GM12878 (cell line): ENCODE results near the gene ETNK1. TPM values are rescaled to one million over a fixed set of nuclear protein-coding genes. Genes with fewer than 3 reads are reported as not detected.

Source experiments
- ATAC-seq: fragments of 200-7000 bp; cut with Tn5 transposase; 3 replicates; pipeline ENCODE4 v1.9.1; 2020; ENCODE audit warnings: mild to moderate bottlenecking, moderate library complexity
- BruUV-seq: library from RNA; stranded (reverse); fragments of 400-500 nt; replicated peaks from 2 replicates; lab custom pipeline; 2021; lab: Mats Ljungman, UMichigan
- CTCF ChIA-PET: fragments of 300-600 bp; sonication (Branson Sonifier 250); formaldehyde crosslinking; extraction: SDS; loops from one replicate; lab custom pipeline; 2021; ENCODE audit warnings: inconsistent platforms; lab: Yijun Ruan, JAX
- POLR2A ChIA-PET: fragments of 350-600 bp; formaldehyde crosslinking; extraction: SDS; loops from one replicate; lab custom pipeline; 2021; ENCODE audit warnings: inconsistent platforms; lab: Charles Lee
- RAD21 ChIA-PET: fragments of 300-600 bp; sonication (Branson Sonifier 250); formaldehyde crosslinking; loops from one replicate; lab custom pipeline; 2023; ENCODE audit warnings: antibody characterized with exemption; ENCODE audit not compliant: unreplicated experiment; lab: Charles Lee
- SMC1A ChIA-PET: fragments of 300-600 bp; sonication (Branson Sonifier 250); formaldehyde crosslinking; loops from one replicate; lab custom pipeline; 2023; ENCODE audit not compliant: unreplicated experiment, uncharacterized antibody; lab: Charles Lee
- DNase-seq: peaks from one replicate; pipeline ENCODE4 v3.0.0-alpha.2; 2011; ENCODE audit warnings: low read depth, low spot score
- FAIRE-seq: peaks from 3 replicates; lab custom pipeline; 2011; peaks lifted over from hg19 to GRCh38; lab: Jason Lieb, UNC
- H2AFZ ChIP-seq: 2 replicates; pipeline ENCODE4 v1.6.0; 2011; ENCODE audit warnings: low read depth, low read length, control low read depth; ENCODE audit not compliant: control insufficient read depth
- H3K27ac ChIP-seq: 2 replicates; pipeline ENCODE4 v1.5.1; 2011; ENCODE audit warnings: control low read depth; ENCODE audit not compliant: control insufficient read depth, insufficient read depth
- H3K27me3 ChIP-seq, 2 experiments: replicated peaks in 1 of 2; 2 replicates each; pipeline versions ENCODE4 v1.6.0 to v1.6.1; 2011; ENCODE audit warnings: low read length in 1 of 2; ENCODE audit not compliant: control insufficient read depth in 2 of 2, insufficient read depth in 2 of 2
- H3K36me3 ChIP-seq, 2 experiments: 2 replicates each; pipeline ENCODE4 v1.5.1; 2011; ENCODE audit warnings: low read length in 1 of 2; ENCODE audit not compliant: control insufficient read depth in 2 of 2, insufficient read depth in 2 of 2
- H3K4me1 ChIP-seq: 2 replicates; pipeline ENCODE4 v1.6.1; 2011; ENCODE audit warnings: mild to moderate bottlenecking, low read length, moderate library complexity, mixed read lengths; ENCODE audit not compliant: control insufficient read depth, insufficient read depth
- H3K4me2 ChIP-seq: 2 replicates; pipeline ENCODE4 v1.6.0; 2011; ENCODE audit warnings: control low read depth; ENCODE audit not compliant: control insufficient read depth, insufficient read depth
- H3K4me3 ChIP-seq: fragments of 200-600 bp; sonication (generic); 2 replicates; pipeline ENCODE4 v1.5.1; 2016
- H3K79me2 ChIP-seq: 2 replicates; pipeline ENCODE4 v1.6.0; 2011; ENCODE audit warnings: low read length; ENCODE audit not compliant: control insufficient read depth, insufficient read depth
- H3K9ac ChIP-seq: 2 replicates; pipeline ENCODE4 v1.8.0; 2011; ENCODE audit warnings: low read length, control low read depth, mixed read lengths; ENCODE audit not compliant: control insufficient read depth, insufficient read depth
- H3K9me3 ChIP-seq: replicated peaks from 3 replicates; pipeline ENCODE4 v1.5.1; 2011; ENCODE audit warnings: mild to moderate bottlenecking, low read length; ENCODE audit not compliant: control insufficient read depth, insufficient read depth
- H4K20me1 ChIP-seq: 2 replicates; pipeline ENCODE4 v1.6.0; 2011; ENCODE audit not compliant: control insufficient read depth, insufficient read depth
- ETV6 ChIP-seq, 2 experiments: fragments of 450-650 bp in 1 of 2; IDR thresholded peaks in 1 of 2; conservative IDR thresholded peaks in 1 of 2; 2 replicates each; pipeline ENCODE4 v1.6.1; 2014; ENCODE audit warnings: antibody characterized with exemption in 1 of 2, borderline replicate concordance in 1 of 2, low read depth in 1 of 2, mild to moderate bottlenecking in 1 of 2, moderate library complexity in 1 of 2
- FOXM1 ChIP-seq: IDR thresholded peaks from 2 replicates; pipeline ENCODE4 v1.6.1; 2012; ENCODE audit warnings: low read depth, mild to moderate bottlenecking, inconsistent platforms, low read length, moderate library complexity
- GABPA ChIP-seq: IDR thresholded peaks from 2 replicates; pipeline ENCODE4 v1.6.1; 2014; ENCODE audit warnings: antibody characterized with exemption, low read depth, mild to moderate bottlenecking, inconsistent platforms
- IKZF2 ChIP-seq, 2 experiments: fragments of 450-650 bp; IDR thresholded peaks; 2 replicates each; pipeline ENCODE4 v1.6.1; 2017; ENCODE audit warnings: mild to moderate bottlenecking in 2 of 2, moderate library complexity in 2 of 2
- MTA3 ChIP-seq: IDR thresholded peaks from 2 replicates; pipeline ENCODE4 v1.6.1; 2012; ENCODE audit warnings: low read length, inconsistent platforms, borderline replicate concordance
- RUNX3 ChIP-seq: IDR thresholded peaks from 2 replicates; pipeline ENCODE4 v1.6.1; 2012; ENCODE audit warnings: low read length, inconsistent platforms
- TBL1XR1 ChIP-seq: IDR thresholded peaks from 2 replicates; pipeline ENCODE4 v1.6.1; 2012; ENCODE audit warnings: low read depth, low read length, improper control_type of control experiment
- TCF3 ChIP-seq: IDR thresholded peaks from 2 replicates; pipeline ENCODE4 v1.6.1; 2012; ENCODE audit warnings: low read depth, mild to moderate bottlenecking, low read length, borderline replicate concordance; ENCODE audit not compliant: insufficient read depth
- ZNF687 ChIP-seq: fragments of 450-650 bp; IDR thresholded peaks from 2 replicates; pipeline ENCODE4 v1.6.1; 2017; ENCODE audit warnings: mild to moderate bottlenecking, moderate library complexity
- WGBS: methylation state at CpG from one replicate; pipeline ENCODE4 v1.1.6; 2016; ENCODE audit warnings: low lambda C conversion rate; ENCODE audit not compliant: insufficient replicate concordance, insufficient coverage; ENCODE audit errors: missing lambda C conversion rate; 5-methylcytosine and 5-hydroxymethylcytosine counted together
- in situ Hi-C: fragments of 300-500 bp; cut with MboI; formaldehyde crosslinking; loops from 9 replicates; pipeline ENCODE4 v1.14.3; 2018; ENCODE audit warnings: mixed read lengths
- intact Hi-C: fragments of 100-400 bp; cut with micrococcal nuclease; formaldehyde crosslinking; loops from one replicate; pipeline ENCODE4 v1.14.2; 2022; ENCODE audit not compliant: unreplicated experiment
- polyA plus RNA-seq, 11 experiments: library from polyadenylated mRNA; depleted of rRNA in 4 of 11; unstranded in 6 of 11; stranded (reverse) in 5 of 11; fragments of >200 nt; fragmentation: Nextera tagmentation in 4 of 11; fragmentation: Illumina TruSeq in 1 of 11; extraction: Ambion mirVana in 4 of 11; extraction: Trizol in 1 of 11; gene quantifications; 1 replicate in 1 of 11; 2 replicates in 10 of 11; pipeline versions ENCODE4 v1.2.1 to v1.2.3, GENCODE V29; 2011 to 2016; ENCODE audit warnings: inconsistent platforms in 2 of 11, missing spikeins in 2 of 11, low read depth in 1 of 11
- total RNA-seq, 4 experiments: library from RNA; depleted of rRNA in 3 of 4; stranded (reverse); fragments of >200 nt in 3 of 4; fragmentation: Illumina TruSeq in 1 of 4; extraction: Trizol in 1 of 4; gene quantifications; 2 replicates each; pipeline versions ENCODE4 v1.2.1 to v1.2.3, GENCODE V29; 2013 to 2021

The ETNK1 gene
- total and polyA plus RNA-seq, 10 of the 15 experiments (the other 5 are each of a cell fraction or from before 2014, with no cell fraction given), result 12.3 to 69.4 (median 34.2) TPM

GRCh38 chr12:22686193-22686592 is 61.2 kb downstream of the ETNK1 start:
- ChIA-PET POLR2A (no interaction called here), RAD21 (interaction anchor here (0.7 to 1.2 kb wide), 2 partner anchors 171 to 393 kb away, joined by 3 read pairs; no protein-coding TSS in a partner anchor), CTCF (interaction anchor here (0.6 to 5.3 kb wide), 9 partner anchors 17 to 522 kb away, joined by 3 to 53 read pairs (median 3); no protein-coding TSS in a partner anchor), SMC1A (interaction anchor here (0.7 to 1.4 kb wide), 8 partner anchors 9 to 170 kb away, joined by 3 to 8 read pairs (median 3); partner anchors contain the start of gene ETNK1)
- no peak overlapping the region; the same call in 1 of the 2 replicates for H3K27ac ChIP-seq
- WGBS, result 57% methylated on average over 1 of the region's 1 CpG
- no peaks in the 10 kb centered on the region for H3K79me2 ChIP-seq
- H3K9ac ChIP-seq, result no peak overlapping the region
- H2AFZ ChIP-seq, result no peak overlapping the region
- intact Hi-C loops (loop anchor here (10.0 kb wide), 2 partner anchors 369 to 519 kb away; no protein-coding TSS in a partner anchor), in situ Hi-C loops (no loop called here)
- no peaks in the 10 kb centered on the region for H3K27me3 ChIP-seq
- no peak for FAIRE-seq
- no peak for DNase-seq
- peaks cover 18% of the 10 kb centered on the region for H3K4me1 ChIP-seq
- TF ChIP-seq TCF3, result no peak
- no peak overlapping the region for H3K4me3 ChIP-seq
- ATAC-seq, result no peak
- no peak overlapping the region for H3K4me2 ChIP-seq
- no TSS peak for BruUV-seq
- peaks cover 1% of the 10 kb centered on the region; the same call in 1 of the 3 replicates for H3K9me3 ChIP-seq
- H4K20me1 ChIP-seq, result no peaks in the 10 kb centered on the region
- peaks cover 0 to 7% of the 10 kb centered on the region in 2 experiments; a peak in 1 of 4 replicates for H3K36me3 ChIP-seq

GRCh38 chr12:22687361-22688076 is 62.5 kb downstream of the ETNK1 start:
- WGBS, result 17% methylated on average over 5 of the region's 5 CpGs
- Histone ChIP-seq H3K27ac (peak overlapping the region; percentile 79), H3K4me2 (peak overlapping the region; percentile 64), H3K4me1 (peaks cover 16% of the 10 kb centered on the region), H2AFZ (peak overlapping the region; percentile 4; the same call in 1 of the 2 replicates), H3K4me3 (no peak overlapping the region), H3K79me2 (no peaks in the 10 kb centered on the region), H3K9me3 (peaks cover 1% of the 10 kb centered on the region; the same call in 1 of the 3 replicates), H3K9ac (no peak overlapping the region), H3K27me3 (no peaks in the 10 kb centered on the region), H3K36me3 (peaks cover 0 to 7% of the 10 kb centered on the region in 2 experiments; a peak in 1 of 4 replicates), H4K20me1 (no peaks in the 10 kb centered on the region)
- ChIA-PET SMC1A (interaction anchor here (0.7 to 1.4 kb wide), 8 partner anchors 10 to 233 kb away, joined by 3 to 8 read pairs (median 3); no protein-coding TSS in a partner anchor), RAD21 (interaction anchor here (0.6 to 1.7 kb wide), 5 partner anchors 47 to 497 kb away, joined by 3 to 6 read pairs (median 3); no protein-coding TSS in a partner anchor), CTCF (interaction anchor here (1.1 to 5.3 kb wide), 9 partner anchors 18 to 356 kb away, joined by 3 to 53 read pairs (median 5); no protein-coding TSS in a partner anchor), POLR2A (interaction anchor here (0.6 to 0.7 kb wide), 2 partner anchors 69 to 1311 kb away, joined by 3 to 7 read pairs; no protein-coding TSS in a partner anchor)
- ATAC-seq, result peak; percentile 90
- in situ Hi-C loops (no loop called here), intact Hi-C loops (loop anchor here (10.0 kb wide), 2 partner anchors 367 to 517 kb away; no protein-coding TSS in a partner anchor)
- peak; percentile 57 for DNase-seq
- FAIRE-seq, result peak; percentile 78
- no TSS peak for BruUV-seq
- TF ChIP-seq ETV6 (conservative IDR thresholded peaks at IDR 0.05 in 1 of 2, IDR thresholded peaks at IDR 0.05 in 1 of 2; ENCODE audit: borderline replicate concordance in 1 of 2, low read depth in 1 of 2) (peak in 1 of 2 experiments; percentile 71; a peak in 2 of 4 replicates), RUNX3 (peak; percentile 98), TBL1XR1 (0 out of 2 replicates have a peak, but pooled peaks have one; percentile 20), ZNF687 (no peak), TCF3 (no peak), IKZF2 (IDR thresholded peaks at IDR 0.05) (peak; percentile 73 to 84), MTA3 (peak; percentile 41; the same call in 1 of the 2 replicates), FOXM1 (peak; percentile 82; the same call in 1 of the 2 replicates), GABPA (peak; percentile 73)
